Mucosa of descending colon (tissue), 3 donors: ENCODE measurements around the gene TMEM190. TPM values are rescaled to one million over a fixed set of nuclear protein-coding genes. Genes with fewer than 3 reads are reported as not detected.

Experiments
- ATAC-seq: fragments of 200-7000 bp; cut with Tn5 transposase; one replicate; pipeline ENCODE4 v1.9.1; 2020; ENCODE audit warnings: mild to moderate bottlenecking, moderate library complexity
- DNase-seq, 3 donors: peaks; one replicate each; pipeline ENCODE4 v3.0.0-alpha.2; 2020
- H3K36me3 ChIP-seq: fragments of 200-600 bp; one replicate; pipeline ENCODE4 v1.8.0; 2021; ENCODE audit warnings: low read depth, mild to moderate bottlenecking
- H3K4me1 ChIP-seq: fragments of 200-600 bp; one replicate; pipeline ENCODE4 v1.8.0; 2021; ENCODE audit warnings: low read depth, mild to moderate bottlenecking
- H3K4me3 ChIP-seq: fragments of 200-600 bp; one replicate; pipeline ENCODE4 v1.8.0; 2021; ENCODE audit warnings: mild to moderate bottlenecking
- H3K9me3 ChIP-seq: fragments of 200-600 bp; one replicate; pipeline ENCODE4 v1.8.0; 2021; ENCODE audit warnings: mild to moderate bottlenecking
- intact Hi-C, 2 donors: fragments of 100-400 bp; cut with DNase I in 1 of 2; cut with micrococcal nuclease in 1 of 2; formaldehyde crosslinking; loops; one replicate each; pipeline versions ENCODE4 v1.11.0 to v1.11.1; 2022; cut with DNase I, micrococcal nuclease
- total RNA-seq, 3 donors: library from RNA; stranded (reverse); fragmentation: NEBNext Ultra II Directional in 2 of 3; extraction: Animal tissue kit (Norgen Biotek cat#: 25700) in 2 of 3; gene quantifications; one replicate each; pipeline versions ENCODE4 v1.2.1 to v1.2.4, GENCODE V29; 2021 to 2023
- TF ChIP-seq, protein P1 (sequence below): fragments of 200-600 bp; IDR thresholded peaks from one replicate; pipeline ENCODE4 v1.8.0; 2022; ENCODE audit warnings: antibody characterized with exemption, mild to moderate bottlenecking
- donor health status: DM: no; HTN: no; CAD: no; lungs with moderate emphysema.
- donor health status: DM: no; HTN: no; CAD: no.
- donor health status: DM: no; HTN: yes; CAD: no.

TMEM190 gene
- total RNA-seq, 3 donors from 2014 or later = not detected

DNA sequence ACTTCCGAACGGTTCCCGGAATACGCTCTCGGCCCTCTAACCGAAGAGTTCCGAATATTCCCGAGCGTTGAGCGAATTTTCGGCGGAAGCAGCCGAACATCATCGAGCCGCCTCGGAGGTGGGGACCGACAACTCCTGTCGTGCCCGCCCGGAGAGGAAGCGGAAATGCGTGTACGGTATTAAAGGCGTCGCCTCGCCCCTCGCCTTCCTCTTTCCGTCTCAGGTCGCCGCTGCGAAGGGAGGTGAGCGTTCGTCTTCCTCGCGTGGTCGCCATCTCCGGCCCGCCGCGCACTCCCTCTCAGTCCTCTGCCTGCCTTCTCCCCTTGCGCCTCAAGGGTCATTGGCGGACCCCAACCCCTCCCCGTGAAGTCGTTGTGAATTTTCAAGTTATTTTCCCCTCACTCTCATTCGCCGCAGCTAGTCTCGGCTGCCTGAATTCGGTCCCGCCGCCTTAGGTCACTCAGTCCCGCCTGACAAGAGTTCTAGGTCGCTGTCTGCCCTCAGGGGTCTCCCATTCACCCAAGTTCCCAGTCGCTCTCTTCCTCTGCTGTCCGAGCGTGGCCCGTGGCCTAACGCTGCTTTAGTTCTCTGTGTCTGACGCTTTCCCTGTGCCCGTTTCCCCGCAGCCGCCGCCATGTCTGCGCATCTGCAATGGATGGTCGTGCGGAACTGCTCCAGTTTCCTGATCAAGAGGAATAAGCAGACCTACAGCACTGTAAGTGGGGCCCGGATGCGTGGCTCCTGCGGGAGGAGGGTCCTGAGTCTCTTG is 9.3 kb downstream of the TMEM190 start, which contains the start of gene RPL28:
Gene RPL28, plus strand, starts transcription at position 209 of the 769 bp plus-strand sequence. Its CDS starts 426 bp downstream, at position 635.
- Histone ChIP-seq H3K9me3 (no peaks in the 10 kb centered on the region), H3K4me3 (peak within 1 kb of the TSS; percentile 62), H3K36me3 (no peaks in the 10 kb centered on the region), H3K4me1 (peaks cover 42% of the 10 kb centered on the region)
- DNase-seq (peak; percentile 99 to 100 (median 99)), ATAC-seq (peak; percentile 85)
- TF ChIP-seq, protein P1, sequence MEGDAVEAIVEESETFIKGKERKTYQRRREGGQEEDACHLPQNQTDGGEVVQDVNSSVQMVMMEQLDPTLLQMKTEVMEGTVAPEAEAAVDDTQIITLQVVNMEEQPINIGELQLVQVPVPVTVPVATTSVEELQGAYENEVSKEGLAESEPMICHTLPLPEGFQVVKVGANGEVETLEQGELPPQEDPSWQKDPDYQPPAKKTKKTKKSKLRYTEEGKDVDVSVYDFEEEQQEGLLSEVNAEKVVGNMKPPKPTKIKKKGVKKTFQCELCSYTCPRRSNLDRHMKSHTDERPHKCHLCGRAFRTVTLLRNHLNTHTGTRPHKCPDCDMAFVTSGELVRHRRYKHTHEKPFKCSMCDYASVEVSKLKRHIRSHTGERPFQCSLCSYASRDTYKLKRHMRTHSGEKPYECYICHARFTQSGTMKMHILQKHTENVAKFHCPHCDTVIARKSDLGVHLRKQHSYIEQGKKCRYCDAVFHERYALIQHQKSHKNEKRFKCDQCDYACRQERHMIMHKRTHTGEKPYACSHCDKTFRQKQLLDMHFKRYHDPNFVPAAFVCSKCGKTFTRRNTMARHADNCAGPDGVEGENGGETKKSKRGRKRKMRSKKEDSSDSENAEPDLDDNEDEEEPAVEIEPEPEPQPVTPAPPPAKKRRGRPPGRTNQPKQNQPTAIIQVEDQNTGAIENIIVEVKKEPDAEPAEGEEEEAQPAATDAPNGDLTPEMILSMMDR = no peak
- intact Hi-C loops = loop anchor here (10.0 kb wide), 2 partner anchors 81 to 91 kb away; no protein-coding TSS in a partner anchor

DNA sequence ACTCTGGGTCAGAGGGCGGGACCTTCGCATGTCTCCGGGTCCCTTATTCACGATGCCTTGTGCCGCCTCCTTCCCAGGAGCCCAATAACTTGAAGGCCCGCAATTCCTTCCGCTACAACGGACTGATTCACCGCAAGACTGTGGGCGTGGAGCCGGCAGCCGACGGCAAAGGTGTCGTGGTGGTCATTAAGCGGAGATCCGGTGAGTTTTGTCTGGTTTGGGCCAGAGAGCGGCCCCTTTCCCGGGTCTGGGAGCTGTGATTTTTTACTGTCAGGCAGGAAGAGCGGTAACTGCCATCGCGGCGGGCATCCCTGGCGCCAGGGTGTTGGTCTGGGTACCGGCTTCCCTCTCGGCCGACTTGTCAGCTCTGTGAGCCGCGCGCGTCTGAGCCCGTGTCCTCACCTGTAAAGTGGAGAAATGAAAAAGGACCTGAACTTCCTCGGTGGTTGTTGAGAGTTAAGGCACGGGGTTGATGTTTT is 9.9 kb downstream of the TMEM190 start:
- H3K36me3 ChIP-seq = no peaks in the 10 kb centered on the region
- peaks cover 42% of the 10 kb centered on the region for H3K4me1 ChIP-seq
- TF ChIP-seq, protein P1 = no peak

DNA sequence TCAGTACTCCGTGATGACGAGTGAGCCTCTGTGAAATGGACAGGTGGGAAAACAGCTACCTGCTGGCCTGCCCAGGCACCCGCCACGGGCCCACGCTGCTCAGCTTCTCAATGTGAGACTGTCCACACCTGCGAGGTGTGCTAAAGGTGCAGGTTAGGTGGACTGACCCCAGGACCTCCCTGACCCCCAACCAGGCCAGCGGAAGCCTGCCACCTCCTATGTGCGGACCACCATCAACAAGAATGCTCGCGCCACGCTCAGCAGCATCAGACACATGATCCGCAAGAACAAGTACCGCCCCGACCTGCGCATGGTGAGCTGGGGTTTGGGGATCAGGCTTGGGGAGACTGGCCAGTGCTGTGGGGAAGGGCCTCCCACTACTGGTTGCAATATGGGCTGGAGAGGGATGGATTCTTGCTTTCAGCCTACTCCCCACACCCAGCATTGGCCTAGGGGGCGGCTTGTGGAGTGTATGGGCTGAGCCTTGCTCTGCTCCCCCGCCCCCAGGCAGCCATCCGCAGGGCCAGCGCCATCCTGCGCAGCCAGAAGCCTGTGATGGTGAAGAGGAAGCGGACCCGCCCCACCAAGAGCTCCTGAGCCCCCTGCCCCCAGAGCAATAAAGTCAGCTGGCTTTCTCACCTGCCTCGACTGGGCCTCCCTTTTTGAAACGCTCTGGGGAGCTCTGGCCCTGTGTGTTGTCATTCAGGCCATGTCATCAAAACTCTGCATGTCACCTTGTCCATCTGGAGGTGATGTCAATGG is 11.3 kb downstream of the TMEM190 start:
- H3K4me1 ChIP-seq = peaks cover 39% of the 10 kb centered on the region
- TF ChIP-seq, protein P1 = no peak
- intact Hi-C loops = loop anchor here (10.0 kb wide), 2 partner anchors 83 to 93 kb away; no protein-coding TSS in a partner anchor
- no peaks in the 10 kb centered on the region for H3K36me3 ChIP-seq
- ATAC-seq = no peak
- no peak overlapping the region for H3K4me3 ChIP-seq
- no peaks in the 10 kb centered on the region for H3K9me3 ChIP-seq
- no peak for DNase-seq

More for the DNA sequence above, 9.9 kb downstream of the TMEM190 start:
- ATAC-seq (no peak), DNase-seq (peak in 2 of 3 donors; percentile 31 to 53)
- intact Hi-C loops = loop anchor here (10.0 kb wide), 2 partner anchors 82 to 92 kb away; no protein-coding TSS in a partner anchor
- H3K9me3 ChIP-seq = no peaks in the 10 kb centered on the region
- peak overlapping the region; percentile 62 for H3K4me3 ChIP-seq

DNA sequence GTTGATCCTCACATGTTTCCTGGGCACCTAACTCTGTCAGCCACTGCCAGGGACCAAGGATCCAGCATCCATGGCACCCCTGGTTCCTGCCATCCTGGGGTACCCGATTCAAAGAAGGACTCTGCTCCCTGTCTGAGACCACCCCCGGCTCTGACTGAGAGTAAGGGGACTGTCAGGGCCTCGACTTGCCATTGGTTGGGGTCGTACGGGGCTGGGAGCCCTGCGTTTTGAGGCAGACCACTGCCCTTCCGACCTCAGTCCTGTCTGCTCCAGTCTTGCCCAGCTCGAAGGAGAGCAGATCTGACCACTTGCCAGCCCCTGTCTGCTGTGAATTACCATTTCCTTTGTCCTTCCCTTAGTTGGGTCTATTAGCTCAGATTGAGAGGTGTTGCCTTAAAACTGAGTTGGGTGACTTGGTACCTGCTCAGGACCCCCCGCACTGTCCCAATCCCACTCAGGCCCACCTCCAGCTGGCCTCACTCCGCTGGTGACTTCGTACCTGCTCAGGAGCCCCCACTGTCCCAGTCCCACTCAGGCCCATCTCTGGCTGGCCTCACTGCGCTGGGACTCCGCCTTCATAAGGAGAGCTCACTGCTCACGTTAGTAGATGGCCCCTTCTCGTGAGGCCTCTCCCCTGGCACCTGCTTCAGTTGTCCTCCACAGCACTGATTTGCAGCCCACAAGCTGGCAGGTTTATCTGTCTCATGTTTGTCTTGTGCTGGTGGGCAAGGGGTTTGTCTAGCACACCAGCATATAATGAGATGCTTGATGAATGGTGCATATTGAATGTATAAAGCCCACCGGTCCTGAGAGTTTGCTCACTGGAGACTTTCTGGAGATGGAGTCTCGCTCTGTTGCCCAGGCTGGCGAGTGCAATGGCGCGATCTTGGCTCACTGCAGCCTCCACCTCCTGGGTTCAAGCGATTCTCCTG is 13.0 kb downstream of the TMEM190 start:
- TF ChIP-seq, protein P1 = no peak
- ATAC-seq (no peak), DNase-seq (no peak)
- Histone ChIP-seq H3K36me3 (no peaks in the 10 kb centered on the region), H3K4me1 (peaks cover 29% of the 10 kb centered on the region), H3K9me3 (no peaks in the 10 kb centered on the region), H3K4me3 (no peak overlapping the region)
- intact Hi-C loops = loop anchor here (10.0 kb wide), 2 partner anchors 85 to 95 kb away; no protein-coding TSS in a partner anchor

DNA sequence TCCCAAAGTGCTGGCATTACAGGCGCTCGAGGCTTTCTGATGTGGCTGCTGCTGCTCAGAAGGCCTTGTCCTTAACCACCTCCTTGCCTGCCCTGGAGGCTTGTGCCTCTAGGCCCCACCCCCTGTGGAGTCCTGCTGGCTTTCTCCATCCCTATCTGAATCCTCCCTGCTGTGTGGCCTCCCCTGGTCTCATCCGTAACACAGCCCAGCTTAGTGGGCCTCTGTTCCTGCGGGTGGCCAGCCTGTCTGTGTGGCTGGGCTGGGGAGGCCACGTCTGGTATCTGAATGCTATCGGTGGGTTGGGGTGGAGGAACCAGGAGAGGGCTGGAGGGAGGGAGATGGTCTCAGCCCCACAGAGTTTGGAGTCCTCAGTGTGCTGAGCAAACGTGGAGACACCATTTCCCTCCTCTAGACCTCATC is 13.8 kb downstream of the TMEM190 start:
- intact Hi-C loops = no loop called here
- Histone ChIP-seq H3K4me3 (no peak overlapping the region), H3K9me3 (no peaks in the 10 kb centered on the region), H3K36me3 (no peaks in the 10 kb centered on the region), H3K4me1 (peaks cover 24% of the 10 kb centered on the region)
- DNase-seq = no peak
- ATAC-seq = no peak
- TF ChIP-seq, protein P1 = no peak
